SK-N-SH (cell line): ENCODE data around the gene AUH.

Experiments
- CTCF ChIP-seq: fragments of 200-600 bp; sonication (generic); IDR thresholded peaks from 2 replicates; pipeline ENCODE4 v1.6.1; 2017; ENCODE audit warnings: antibody characterized with exemption, mild to moderate bottlenecking, moderate library complexity
- MAX ChIP-seq: IDR thresholded peaks from 2 replicates; pipeline ENCODE4 v1.4.0; 2012; ENCODE audit warnings: low read depth
- TAF1 ChIP-seq: IDR thresholded peaks from 2 replicates; pipeline ENCODE4 v1.6.1; 2012; ENCODE audit warnings: low read depth, mild to moderate bottlenecking, low read length, moderate library complexity, borderline replicate concordance
- TF ChIP-seq, protein P1 (sequence below): fragments of 150-350 bp; IDR thresholded peaks from 2 replicates; pipeline ENCODE4 v1.6.1; 2016; ENCODE audit warnings: mild to moderate bottlenecking, low read depth, low read length

- TF ChIP-seq CTCF (no peak), MAX (no peak), TAF1 (no peak)
- TF ChIP-seq, protein P1, sequence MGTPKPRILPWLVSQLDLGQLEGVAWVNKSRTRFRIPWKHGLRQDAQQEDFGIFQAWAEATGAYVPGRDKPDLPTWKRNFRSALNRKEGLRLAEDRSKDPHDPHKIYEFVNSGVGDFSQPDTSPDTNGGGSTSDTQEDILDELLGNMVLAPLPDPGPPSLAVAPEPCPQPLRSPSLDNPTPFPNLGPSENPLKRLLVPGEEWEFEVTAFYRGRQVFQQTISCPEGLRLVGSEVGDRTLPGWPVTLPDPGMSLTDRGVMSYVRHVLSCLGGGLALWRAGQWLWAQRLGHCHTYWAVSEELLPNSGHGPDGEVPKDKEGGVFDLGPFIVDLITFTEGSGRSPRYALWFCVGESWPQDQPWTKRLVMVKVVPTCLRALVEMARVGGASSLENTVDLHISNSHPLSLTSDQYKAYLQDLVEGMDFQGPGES = no peak
Observed at GRCh38 chr9:91276513-91276912, 85.2 kb downstream of the AUH start.
